ENCODE measurements around the gene SLC51A. TPM values are rescaled to one million over a fixed set of nuclear protein-coding genes. Genes with fewer than 3 reads are reported as not detected.
A peak's percentile ranks its signal among the peaks of the same experiment; 100 is the strongest.

The SLC51A gene
- total RNA-seq (2022) = not detected in 2 replicates
- Bru-seq, nascent RNA = percentile 8 among the genes with signal in this experiment
- not detected for BruChase-seq, experiment 1, labeled RNA remaining after a 2-hour chase
- percentile 5 among the genes with signal in this experiment for BruChase-seq, experiment 2, labeled RNA remaining after a 6-hour chase
- long read RNA-seq, partial matches to known transcripts = 0 of 3 reads
- long read RNA-seq, other reads (novel, unspliced or antisense) = 3 of 3 reads

DNA sequence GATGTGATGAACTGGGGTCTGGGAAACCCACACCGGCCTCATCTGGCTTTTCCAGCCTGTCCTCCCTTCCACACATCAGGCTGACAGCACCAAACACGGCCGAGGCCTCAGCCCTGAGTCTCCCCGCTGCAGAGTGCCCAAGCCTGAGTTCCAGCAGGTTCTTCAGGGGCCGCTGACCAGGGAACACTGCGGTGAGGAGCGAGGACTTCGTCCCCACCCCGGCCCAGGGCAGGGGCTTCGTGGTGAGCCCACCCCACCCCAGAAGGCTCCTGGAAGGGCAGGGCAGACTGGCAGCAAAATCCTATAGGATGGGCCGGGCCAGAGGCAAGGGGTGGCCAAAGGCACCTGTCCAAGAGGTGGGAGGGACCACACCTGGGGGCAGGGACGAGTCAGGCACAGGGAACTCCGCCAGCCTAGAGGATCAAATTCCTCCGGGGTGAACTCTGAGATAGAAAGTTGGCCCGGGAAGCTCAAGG lies at the start of gene SLC51A:
SLC51A (plus strand) TSS at position 446 of the 476 bp plus-strand sequence. CDS start 179 bp downstream, outside the sequence.
- Histone ChIP-seq H3K4me3 (ENCODE audit: low read depth, low read length) (no peak within 1 kb of the TSS), H3K4me1 (peaks cover 9% of the 10 kb centered on the region; the same call in 1 of the 2 replicates), H3K9me3 (no peaks in the 10 kb centered on the region), H3K27me3 (replicated peaks; ENCODE audit: control insufficient read depth, insufficient read depth, low read length) (no peaks in the 10 kb centered on the region), H3K36me3 (ENCODE audit: control insufficient read depth, insufficient read depth, low read length) (no peaks in the 10 kb centered on the region; the same call in 1 of the 2 replicates)
- H3K27me3 Mint-ChIP-seq (ENCODE audit: insufficient read depth, unreplicated experiment) = no peaks in the 10 kb centered on the region
- no peak for DNase-seq
- ChIA-PET POLR2A (no interaction called here), CTCF (no interaction called here)
- intact Hi-C loops (cut with micrococcal nuclease; ENCODE audit: unreplicated experiment) = no loop called here
- TF ChIP-seq, protein P1, sequence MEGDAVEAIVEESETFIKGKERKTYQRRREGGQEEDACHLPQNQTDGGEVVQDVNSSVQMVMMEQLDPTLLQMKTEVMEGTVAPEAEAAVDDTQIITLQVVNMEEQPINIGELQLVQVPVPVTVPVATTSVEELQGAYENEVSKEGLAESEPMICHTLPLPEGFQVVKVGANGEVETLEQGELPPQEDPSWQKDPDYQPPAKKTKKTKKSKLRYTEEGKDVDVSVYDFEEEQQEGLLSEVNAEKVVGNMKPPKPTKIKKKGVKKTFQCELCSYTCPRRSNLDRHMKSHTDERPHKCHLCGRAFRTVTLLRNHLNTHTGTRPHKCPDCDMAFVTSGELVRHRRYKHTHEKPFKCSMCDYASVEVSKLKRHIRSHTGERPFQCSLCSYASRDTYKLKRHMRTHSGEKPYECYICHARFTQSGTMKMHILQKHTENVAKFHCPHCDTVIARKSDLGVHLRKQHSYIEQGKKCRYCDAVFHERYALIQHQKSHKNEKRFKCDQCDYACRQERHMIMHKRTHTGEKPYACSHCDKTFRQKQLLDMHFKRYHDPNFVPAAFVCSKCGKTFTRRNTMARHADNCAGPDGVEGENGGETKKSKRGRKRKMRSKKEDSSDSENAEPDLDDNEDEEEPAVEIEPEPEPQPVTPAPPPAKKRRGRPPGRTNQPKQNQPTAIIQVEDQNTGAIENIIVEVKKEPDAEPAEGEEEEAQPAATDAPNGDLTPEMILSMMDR (IDR thresholded peaks at IDR 0.05; ENCODE audit: insufficient read depth in 1 of 2, low read depth in 1 of 2, low read length in 1 of 2, severe bottlenecking in 1 of 2, unreplicated experiment in 1 of 2) = no peak
- no peaks in the 10 kb centered on the region for H3K36me3 Mint-ChIP-seq (ENCODE audit: insufficient read depth, unreplicated experiment)
- BruUV-seq (replicated peaks) = no TSS peak
- H3K4me3 Mint-ChIP-seq (ENCODE audit: unreplicated experiment) = no peak within 1 kb of the TSS
- H3K27ac Mint-ChIP-seq (ENCODE audit: unreplicated experiment) = no peak within 1 kb of the TSS
- peaks cover 7% of the 10 kb centered on the region for H3K4me1 Mint-ChIP-seq (ENCODE audit: low read depth, unreplicated experiment)
- H3K9me3 Mint-ChIP-seq (ENCODE audit: unreplicated experiment) = no peaks in the 10 kb centered on the region

DNA sequence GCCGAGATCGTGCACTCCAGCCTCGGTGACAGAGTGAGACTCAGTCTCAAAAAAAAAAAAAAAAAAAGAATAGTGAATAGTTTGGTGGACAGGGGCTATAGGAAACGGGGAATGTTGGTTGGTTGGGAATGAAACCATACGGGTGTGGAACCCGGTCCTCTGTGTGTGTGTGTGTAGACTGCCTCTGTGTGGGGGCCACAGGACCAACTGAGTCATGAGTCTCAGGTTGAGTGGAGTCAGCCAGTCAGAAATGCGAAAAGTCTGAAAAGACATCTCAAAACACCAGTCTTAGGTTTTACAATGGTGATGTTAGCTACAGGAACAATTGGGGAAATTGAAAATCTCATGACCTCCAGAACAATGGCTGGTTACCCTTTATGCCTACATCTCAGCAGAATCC lies 49.6 kb upstream of the SLC51A start:
- BruUV-seq (replicated peaks) = no TSS peak
- no peaks in the 10 kb centered on the region for H3K27me3 ChIP-seq (replicated peaks; ENCODE audit: control insufficient read depth, insufficient read depth, low read length)
- ChIA-PET POLR2A (no interaction called here), CTCF (no interaction called here)
- Mint-ChIP-seq H3K27me3 (ENCODE audit: insufficient read depth, unreplicated experiment) (no peaks in the 10 kb centered on the region), H3K4me3 (ENCODE audit: unreplicated experiment) (no peak overlapping the region), H3K9me3 (ENCODE audit: unreplicated experiment) (no peaks in the 10 kb centered on the region), H3K27ac (ENCODE audit: unreplicated experiment) (no peak overlapping the region), H3K36me3 (ENCODE audit: insufficient read depth, unreplicated experiment) (no peaks in the 10 kb centered on the region), H3K4me1 (ENCODE audit: low read depth, unreplicated experiment) (no peaks in the 10 kb centered on the region)
- intact Hi-C loops (cut with micrococcal nuclease; ENCODE audit: unreplicated experiment) = no loop called here
- no peaks in the 10 kb centered on the region for H3K9me3 ChIP-seq
- no peaks in the 10 kb centered on the region for H3K36me3 ChIP-seq (ENCODE audit: control insufficient read depth, insufficient read depth, low read length)
- no peak for DNase-seq
- H3K4me1 ChIP-seq = no peaks in the 10 kb centered on the region; the same call in 1 of the 2 replicates
- H3K4me3 ChIP-seq (ENCODE audit: low read depth, low read length) = no peak overlapping the region
- TF ChIP-seq, protein P1 (IDR thresholded peaks at IDR 0.05; ENCODE audit: insufficient read depth in 1 of 2, low read depth in 1 of 2, low read length in 1 of 2, severe bottlenecking in 1 of 2, unreplicated experiment in 1 of 2) = no peak

DNA sequence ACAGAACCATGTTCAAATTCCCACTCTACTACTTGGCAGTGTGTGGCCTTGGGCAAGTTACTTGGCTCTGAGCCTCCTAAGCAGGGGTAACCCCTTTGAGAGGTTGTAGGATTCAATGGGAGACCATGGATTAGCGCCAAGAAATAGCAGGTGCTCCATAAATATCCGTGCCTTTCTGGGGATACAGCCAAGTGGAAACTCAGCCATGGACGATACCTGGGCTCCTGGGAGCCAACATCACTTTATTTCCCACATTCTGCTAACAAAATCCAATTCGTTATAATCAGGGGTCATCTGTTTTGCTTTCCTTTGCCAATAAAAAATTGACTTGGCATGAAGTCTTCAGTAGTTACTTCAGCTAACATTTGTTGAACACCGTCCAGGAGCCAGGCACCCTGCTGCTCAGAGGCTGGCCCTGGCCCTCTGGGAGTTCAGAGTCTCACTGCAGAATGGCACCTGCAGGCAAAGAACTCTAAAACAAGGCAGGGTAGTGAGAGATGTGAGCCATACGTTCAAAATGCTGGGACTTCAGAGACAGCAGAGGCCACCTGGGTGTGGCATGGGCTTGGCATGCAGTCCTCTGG lies 47.4 kb upstream of the SLC51A start:
- no peaks in the 10 kb centered on the region for H3K9me3 ChIP-seq
- ChIA-PET POLR2A (no interaction called here), CTCF (no interaction called here)
- H3K9me3 Mint-ChIP-seq (ENCODE audit: unreplicated experiment) = no peaks in the 10 kb centered on the region
- H3K4me1 ChIP-seq = no peaks in the 10 kb centered on the region; the same call in 1 of the 2 replicates
- H3K27ac Mint-ChIP-seq (ENCODE audit: unreplicated experiment) = no peak overlapping the region
- intact Hi-C loops (cut with micrococcal nuclease; ENCODE audit: unreplicated experiment) = no loop called here
- no peaks in the 10 kb centered on the region for H3K27me3 ChIP-seq (replicated peaks; ENCODE audit: control insufficient read depth, insufficient read depth, low read length)
- no peaks in the 10 kb centered on the region for H3K27me3 Mint-ChIP-seq (ENCODE audit: insufficient read depth, unreplicated experiment)
- TF ChIP-seq, protein P1 (IDR thresholded peaks at IDR 0.05; ENCODE audit: insufficient read depth in 1 of 2, low read depth in 1 of 2, low read length in 1 of 2, severe bottlenecking in 1 of 2, unreplicated experiment in 1 of 2) = no peak
- no peaks in the 10 kb centered on the region for H3K4me1 Mint-ChIP-seq (ENCODE audit: low read depth, unreplicated experiment)
- no TSS peak for BruUV-seq (replicated peaks)
- H3K36me3 ChIP-seq (ENCODE audit: control insufficient read depth, insufficient read depth, low read length) = no peaks in the 10 kb centered on the region
- no peak overlapping the region for H3K4me3 ChIP-seq (ENCODE audit: low read depth, low read length)
- H3K4me3 Mint-ChIP-seq (ENCODE audit: unreplicated experiment) = no peak overlapping the region
- no peaks in the 10 kb centered on the region for H3K36me3 Mint-ChIP-seq (ENCODE audit: insufficient read depth, unreplicated experiment)
- DNase-seq = no peak
